Muscle layer of colon (tissue), 2 donors: ENCODE data around the gene SAMD4A.

Experiments used
- H3K27ac ChIP-seq: one replicate; pipeline ENCODE4 v1.7.0; 2013; ENCODE audit warnings: low read depth, mild to moderate bottlenecking, low read length, moderate library complexity
- H3K27me3 ChIP-seq, 2 donors: one replicate each; pipeline ENCODE4 v1.7.0; 2013; ENCODE audit warnings: low read length in 2 of 2, mild to moderate bottlenecking in 2 of 2; ENCODE audit not compliant: insufficient read depth in 2 of 2, control insufficient read depth in 1 of 2
- H3K36me3 ChIP-seq: one replicate; pipeline ENCODE4 v1.7.0; 2013; ENCODE audit warnings: mild to moderate bottlenecking, low read length; ENCODE audit not compliant: insufficient read depth
- H3K4me1 ChIP-seq: one replicate; pipeline ENCODE4 v1.7.0; 2013; ENCODE audit warnings: mild to moderate bottlenecking, low read length; ENCODE audit not compliant: insufficient read depth
- H3K4me3 ChIP-seq, 2 donors: one replicate each; pipeline ENCODE4 v1.7.0; 2013; ENCODE audit warnings: low read length in 2 of 2, low read depth in 1 of 2, mild to moderate bottlenecking in 1 of 2, moderate library complexity in 1 of 2
- H3K9ac ChIP-seq: one replicate; pipeline ENCODE4 v1.7.0; 2013; ENCODE audit warnings: low read length
- H3K9me3 ChIP-seq: one replicate; pipeline ENCODE4 v1.7.0; 2013; ENCODE audit warnings: mild to moderate bottlenecking, low read length
- donor health status: abdominal sarcoma.
- donor health status: Adenocarcinoma of cecum.

The SAMD4A gene

DNA sequence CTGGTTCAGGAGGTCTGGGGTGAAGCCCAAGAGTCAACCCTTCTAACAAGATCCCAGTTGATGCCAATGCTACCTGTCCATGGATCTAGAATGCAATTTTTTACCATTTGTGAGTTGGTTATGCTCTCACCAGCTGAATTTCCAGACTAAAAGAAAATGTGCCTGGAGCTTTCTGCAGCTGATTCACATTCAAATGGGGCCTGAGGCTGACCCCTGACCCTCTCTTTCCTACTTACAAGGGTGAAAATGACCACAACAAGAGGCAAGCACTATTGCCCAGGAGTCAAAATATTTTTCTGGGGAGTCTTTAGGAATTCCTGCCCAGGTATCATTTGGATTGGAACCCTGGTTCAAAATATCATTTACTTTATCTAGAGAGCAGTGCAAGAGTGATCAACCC, 159.1 kb downstream of the SAMD4A start:
- no peaks in the 10 kb centered on the region for H3K27me3 ChIP-seq
- no peaks in the 10 kb centered on the region for H3K9me3 ChIP-seq
- no peak overlapping the region for H3K9ac ChIP-seq
- no peaks in the 10 kb centered on the region for H3K36me3 ChIP-seq
- no peak overlapping the region for H3K4me3 ChIP-seq
- H3K27ac ChIP-seq, result no peak overlapping the region
- H3K4me1 ChIP-seq, result peaks cover 36% of the 10 kb centered on the region

DNA sequence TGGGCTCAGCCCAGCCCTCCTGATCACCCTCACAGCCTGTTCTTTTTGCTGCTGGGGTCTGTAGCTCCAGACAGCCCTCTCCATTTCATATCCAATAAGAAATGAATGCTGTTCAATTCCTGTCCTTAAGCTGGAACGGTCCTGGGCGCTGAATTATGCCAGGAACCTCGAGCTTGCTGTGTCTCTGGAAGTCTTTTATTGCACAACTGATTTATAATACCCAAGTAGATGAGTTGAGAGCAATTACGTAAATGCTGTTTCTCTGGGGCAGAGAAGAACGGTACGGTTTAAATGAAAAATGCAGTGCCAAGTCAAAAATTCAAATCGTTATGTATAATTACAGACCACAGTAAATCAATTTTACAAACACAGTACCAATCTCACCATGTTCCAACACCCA, 161.0 kb downstream of the SAMD4A start:
- H3K4me1 ChIP-seq, result peaks cover 40% of the 10 kb centered on the region
- H3K27me3 ChIP-seq, result no peaks in the 10 kb centered on the region
- H3K4me3 ChIP-seq, result peak overlapping the region in 1 of 2 donors; percentile 32
- peak overlapping the region; percentile 40 for H3K9ac ChIP-seq
- H3K36me3 ChIP-seq, result no peaks in the 10 kb centered on the region
- H3K27ac ChIP-seq, result peak overlapping the region; percentile 36
- no peaks in the 10 kb centered on the region for H3K9me3 ChIP-seq

DNA sequence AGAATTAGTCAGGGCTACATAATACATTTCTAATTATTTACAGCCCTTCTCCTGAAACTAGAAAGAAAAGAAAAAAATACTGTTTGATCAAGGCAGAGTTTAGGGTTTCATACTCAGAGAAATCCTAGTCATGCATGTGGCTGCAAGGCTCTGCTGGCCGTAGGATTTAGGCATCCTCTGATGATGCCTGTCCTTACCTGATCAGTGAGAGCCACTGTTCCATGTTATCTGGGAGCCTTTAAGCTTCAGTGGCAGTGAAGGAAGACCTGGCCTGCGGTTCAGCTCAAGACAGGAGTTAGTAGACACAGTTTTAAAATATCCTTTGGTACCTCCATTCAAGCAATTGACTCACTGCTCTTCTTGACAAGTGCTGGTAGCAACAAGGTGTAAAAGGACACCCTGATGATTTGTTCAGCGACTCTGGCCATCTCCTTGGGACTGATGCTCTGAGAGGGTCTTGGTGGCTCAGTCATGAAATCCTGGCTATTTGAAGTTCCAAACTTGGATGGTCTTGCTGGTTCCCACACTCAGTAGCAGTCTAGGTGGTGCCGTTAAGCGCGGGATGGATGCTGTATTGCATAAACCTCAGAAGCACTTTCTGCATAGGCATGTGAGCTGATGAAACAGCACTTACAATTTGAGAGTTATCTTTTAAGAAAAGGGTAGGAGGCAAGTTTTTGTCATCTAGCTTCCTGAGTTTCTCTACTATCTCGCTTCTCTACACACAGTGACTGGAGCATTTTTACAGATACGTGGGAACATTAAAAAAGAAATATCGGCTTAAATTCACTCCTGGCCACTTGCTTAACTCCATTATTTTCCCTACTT, 162.0 kb downstream of the SAMD4A start:
- peaks cover 40% of the 10 kb centered on the region for H3K4me1 ChIP-seq
- peak overlapping the region; percentile 36 for H3K27ac ChIP-seq
- no peak overlapping the region for H3K9ac ChIP-seq

DNA sequence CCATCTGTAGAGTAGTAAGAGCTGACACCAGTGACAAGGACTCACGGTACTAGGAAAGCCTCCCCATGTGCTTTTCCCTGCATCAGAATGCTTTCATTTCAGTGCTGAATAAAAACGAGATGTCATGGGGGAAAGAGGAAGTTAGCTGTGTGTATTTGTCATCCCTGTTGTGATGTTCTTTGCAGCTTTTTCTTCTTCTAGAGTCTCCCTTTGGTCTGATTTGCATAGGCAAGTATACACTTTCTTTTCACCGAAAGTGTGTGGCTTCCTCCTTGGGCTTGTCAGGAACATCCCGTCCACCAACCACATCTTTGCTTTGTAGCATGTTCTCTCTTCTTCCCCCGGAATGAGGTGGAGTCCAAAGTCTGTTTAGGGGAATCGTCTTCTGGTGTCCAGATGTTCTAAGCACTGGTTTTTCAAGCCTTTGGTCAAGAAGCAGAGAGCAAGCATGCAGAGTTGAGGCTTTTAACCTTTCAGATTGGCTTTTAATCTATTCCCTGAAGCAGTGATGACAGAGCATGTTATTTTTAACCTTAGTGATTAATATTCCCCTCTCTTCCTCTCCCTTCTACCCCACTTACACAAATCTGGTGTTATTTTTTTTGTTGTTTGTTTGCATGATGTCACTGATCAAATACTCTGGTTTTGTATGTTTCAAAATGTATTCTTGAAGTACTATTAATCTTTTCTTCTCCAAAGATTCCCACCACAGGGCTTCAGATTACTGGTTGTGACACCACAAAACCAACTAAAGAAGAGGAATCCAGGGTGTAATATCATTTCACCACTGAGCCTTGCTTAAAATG, 163.4 kb downstream of the SAMD4A start:
- peak overlapping the region in 1 of 2 donors; percentile 25 for H3K4me3 ChIP-seq
- H3K36me3 ChIP-seq, result no peaks in the 10 kb centered on the region
- no peaks in the 10 kb centered on the region for H3K9me3 ChIP-seq
- H3K27ac ChIP-seq, result peak overlapping the region; percentile 64
- no peaks in the 10 kb centered on the region for H3K27me3 ChIP-seq
- H3K4me1 ChIP-seq, result peaks cover 52% of the 10 kb centered on the region
- no peak overlapping the region for H3K9ac ChIP-seq

More for the DNA sequence above, 162.0 kb downstream of the SAMD4A start:
- Histone ChIP-seq H3K36me3 (no peaks in the 10 kb centered on the region), H3K4me3 (no peak overlapping the region), H3K27me3 (no peaks in the 10 kb centered on the region), H3K9me3 (no peaks in the 10 kb centered on the region)

DNA sequence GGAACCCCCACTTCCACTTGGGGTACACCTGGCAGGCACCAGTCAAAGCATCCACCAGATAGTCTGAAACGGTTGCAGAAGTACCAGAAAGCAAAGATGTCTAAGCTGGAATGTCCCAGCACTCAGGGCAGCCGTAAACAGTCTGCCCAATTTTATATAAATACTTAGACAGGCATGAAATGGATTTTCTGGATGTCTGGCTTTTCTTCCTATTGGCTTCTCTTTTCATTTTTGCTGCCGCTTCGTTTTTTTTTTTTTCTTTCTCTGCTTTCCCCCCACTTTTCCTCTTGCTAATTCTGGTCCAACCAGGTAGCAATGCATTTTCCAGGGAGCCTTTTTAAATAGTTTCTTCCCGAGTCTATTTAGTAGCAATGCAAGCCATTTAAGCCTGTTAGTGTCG, 168.0 kb downstream of the SAMD4A start:
- H3K27ac ChIP-seq, result no peak overlapping the region

DNA sequence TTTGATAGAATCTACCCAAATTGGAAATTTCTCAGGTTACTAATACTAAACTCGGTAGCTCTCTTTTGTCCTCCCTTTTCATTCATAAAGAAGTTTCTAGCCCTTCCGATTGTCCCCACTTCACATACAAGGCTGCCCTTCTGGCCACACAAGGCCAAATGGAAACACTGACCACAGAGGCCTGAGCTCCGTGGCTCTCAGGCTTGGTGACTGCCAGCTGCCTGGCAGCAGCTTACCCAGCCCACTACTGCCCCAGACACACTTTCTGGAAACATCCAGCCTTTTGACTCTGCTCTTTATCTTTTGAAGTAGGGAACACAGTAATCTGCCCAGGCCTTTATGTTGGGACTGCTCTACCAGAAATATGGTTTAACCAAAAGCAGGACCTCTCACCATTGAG, 168.5 kb downstream of the SAMD4A start:
- no peak overlapping the region for H3K4me3 ChIP-seq
- no peak overlapping the region for H3K9ac ChIP-seq
- no peak overlapping the region for H3K27ac ChIP-seq
- H3K27me3 ChIP-seq, result no peaks in the 10 kb centered on the region
- no peaks in the 10 kb centered on the region for H3K9me3 ChIP-seq
- peaks cover 23% of the 10 kb centered on the region for H3K4me1 ChIP-seq
- peaks cover 7% of the 10 kb centered on the region for H3K36me3 ChIP-seq

More for the DNA sequence above, 168.0 kb downstream of the SAMD4A start:
- Histone ChIP-seq H3K4me3 (no peak overlapping the region), H3K27me3 (no peaks in the 10 kb centered on the region), H3K36me3 (peaks cover 7% of the 10 kb centered on the region), H3K9me3 (no peaks in the 10 kb centered on the region), H3K4me1 (peaks cover 27% of the 10 kb centered on the region), H3K9ac (no peak overlapping the region)

DNA sequence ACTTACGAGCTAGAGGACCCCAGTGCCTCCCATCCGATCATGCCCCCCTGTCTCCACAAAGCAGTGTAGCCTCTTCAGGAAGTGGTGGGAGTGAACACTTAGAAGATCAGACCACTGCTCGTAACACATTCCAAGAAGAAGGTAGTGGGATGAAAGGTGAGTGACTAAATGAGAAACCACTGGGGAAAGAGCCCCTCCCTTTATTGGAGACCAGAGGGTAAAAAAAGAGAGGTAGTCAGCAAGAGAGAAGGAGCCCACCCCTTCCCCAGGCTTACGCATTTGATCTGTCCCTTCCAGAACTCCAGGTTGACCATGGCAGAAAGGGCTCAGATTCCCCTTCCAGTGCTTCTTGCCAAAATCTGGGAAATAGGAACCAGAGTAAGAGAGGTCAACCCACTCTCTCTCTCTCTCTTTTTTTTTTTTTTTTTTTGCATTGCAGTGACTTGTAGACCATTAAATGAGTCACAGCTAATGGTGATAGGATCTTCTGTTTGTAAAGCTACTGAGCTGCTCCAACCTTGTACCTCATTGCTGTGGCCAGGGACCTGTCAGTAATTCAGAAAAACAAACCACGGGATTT, 170.3 kb downstream of the SAMD4A start:
- Histone ChIP-seq H3K9ac (no peak overlapping the region), H3K4me3 (no peak overlapping the region), H3K9me3 (no peaks in the 10 kb centered on the region), H3K36me3 (peaks cover 7% of the 10 kb centered on the region), H3K27me3 (no peaks in the 10 kb centered on the region), H3K4me1 (peaks cover 14% of the 10 kb centered on the region), H3K27ac (no peak overlapping the region)

DNA sequence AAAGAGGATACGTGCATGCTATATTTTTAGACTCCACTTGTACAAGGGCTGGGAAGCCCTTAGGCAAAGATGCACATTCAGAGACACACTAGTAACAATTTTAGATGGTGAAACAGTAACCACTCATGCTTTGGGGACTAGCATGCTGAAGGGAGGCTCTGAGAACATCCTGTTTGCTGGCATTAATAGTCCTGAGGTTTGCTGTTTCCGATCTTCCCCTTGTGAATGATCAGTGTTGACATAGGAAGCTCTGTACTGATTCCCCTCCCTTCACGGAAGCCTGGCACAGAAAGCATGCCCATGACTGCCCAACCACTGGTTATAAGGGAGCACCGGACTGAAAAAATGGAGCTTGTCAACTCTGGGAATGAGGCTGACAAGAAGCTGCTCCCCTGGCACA, 171.1 kb downstream of the SAMD4A start:
- Histone ChIP-seq H3K4me3 (no peak overlapping the region), H3K4me1 (peaks cover 14% of the 10 kb centered on the region), H3K9me3 (no peaks in the 10 kb centered on the region), H3K9ac (no peak overlapping the region), H3K27ac (peak overlapping the region; percentile 12), H3K36me3 (peaks cover 7% of the 10 kb centered on the region), H3K27me3 (no peaks in the 10 kb centered on the region)

DNA sequence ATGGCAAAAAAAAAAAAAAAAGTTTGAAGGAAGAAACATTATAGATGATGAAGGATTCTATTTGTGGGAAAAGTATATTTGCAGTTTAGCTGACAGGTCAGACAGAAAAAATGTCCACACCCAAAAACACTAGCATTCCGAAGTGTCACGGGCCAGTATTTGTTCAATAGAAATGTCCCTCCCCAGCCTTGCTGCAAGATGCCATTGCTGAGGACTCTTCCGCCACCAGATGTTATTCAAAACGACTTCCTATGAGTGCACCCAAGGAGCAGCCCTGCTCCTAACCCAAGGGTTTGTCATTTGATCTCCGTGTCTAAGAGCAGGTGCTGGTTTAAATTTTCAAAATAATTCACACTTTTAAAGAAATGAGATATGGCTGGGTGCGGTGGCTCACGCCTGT, 172.6 kb downstream of the SAMD4A start:
- Histone ChIP-seq H3K27ac (no peak overlapping the region), H3K9me3 (no peaks in the 10 kb centered on the region), H3K27me3 (no peaks in the 10 kb centered on the region), H3K4me3 (no peak overlapping the region), H3K36me3 (peaks cover 7% of the 10 kb centered on the region), H3K4me1 (peaks cover 10% of the 10 kb centered on the region), H3K9ac (no peak overlapping the region)

DNA sequence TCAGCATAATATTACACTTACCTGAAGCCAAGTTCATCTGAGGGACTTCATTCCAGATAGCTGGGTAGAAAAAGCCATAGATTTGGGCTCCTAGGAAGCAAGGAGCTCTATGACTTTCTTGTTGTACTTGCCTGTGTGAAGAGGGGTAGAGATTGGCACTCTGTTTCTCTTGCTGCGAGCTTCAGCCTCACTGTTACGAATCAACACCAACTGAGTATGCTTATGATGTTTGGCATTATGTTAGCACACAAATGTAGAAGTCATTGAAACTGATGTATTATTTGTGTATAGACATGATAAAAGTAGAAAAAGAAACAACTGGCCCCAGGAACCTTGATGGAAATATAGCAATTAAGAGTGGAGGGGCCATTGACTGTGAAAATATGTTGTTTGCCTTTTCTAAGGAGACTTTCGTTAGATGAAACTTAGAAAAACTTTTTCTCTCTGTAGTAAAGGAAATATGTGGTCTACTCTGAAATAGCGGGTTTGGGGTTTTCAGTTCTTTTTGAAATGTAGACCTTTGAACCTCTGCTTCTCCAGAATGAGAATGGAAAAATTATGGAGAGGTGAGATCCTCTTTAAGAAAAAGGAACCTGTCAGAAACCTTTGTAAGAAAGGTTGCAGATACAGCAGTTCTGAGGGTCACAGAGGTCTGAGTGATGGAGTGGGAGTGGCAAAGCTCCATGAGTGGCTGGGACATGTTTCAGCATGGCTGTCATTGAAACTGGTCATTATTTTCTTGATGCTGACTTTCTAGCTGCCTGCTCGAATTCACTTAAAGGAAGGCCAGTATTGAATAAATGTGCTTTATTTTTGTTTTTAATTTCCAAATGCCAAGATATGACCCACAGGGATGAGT, 175.8 kb downstream of the SAMD4A start:
- peaks cover 4% of the 10 kb centered on the region for H3K4me1 ChIP-seq
- H3K36me3 ChIP-seq, result peaks cover 10% of the 10 kb centered on the region
- no peak overlapping the region for H3K27ac ChIP-seq
- no peaks in the 10 kb centered on the region for H3K9me3 ChIP-seq
- H3K4me3 ChIP-seq, result no peak overlapping the region
- no peaks in the 10 kb centered on the region for H3K27me3 ChIP-seq
- H3K9ac ChIP-seq, result no peak overlapping the region

DNA sequence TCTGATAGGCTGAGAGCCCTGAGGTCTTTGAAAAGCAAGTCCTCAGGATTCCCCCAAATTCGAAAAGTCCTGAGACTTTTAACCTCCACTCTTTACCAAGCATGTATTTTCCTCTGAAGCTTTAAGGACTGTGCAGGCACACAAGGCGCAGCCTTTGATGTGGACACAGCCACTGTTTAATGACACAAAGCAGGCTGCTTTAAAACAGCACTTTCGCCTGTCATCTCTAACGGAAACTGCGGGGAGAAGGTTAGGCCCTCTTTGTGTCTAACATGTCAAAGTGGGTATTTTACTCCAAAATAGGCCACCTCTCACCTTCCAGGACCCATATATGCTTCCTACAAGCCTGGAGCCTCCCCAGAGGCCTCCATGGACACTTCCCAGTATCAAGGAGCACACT, 176.5 kb downstream of the SAMD4A start:
- no peak overlapping the region for H3K27ac ChIP-seq
- no peak overlapping the region for H3K9ac ChIP-seq
- H3K4me3 ChIP-seq, result no peak overlapping the region
- peaks cover 8% of the 10 kb centered on the region for H3K36me3 ChIP-seq
- no peaks in the 10 kb centered on the region for H3K27me3 ChIP-seq
- H3K9me3 ChIP-seq, result no peaks in the 10 kb centered on the region
- peaks cover 4% of the 10 kb centered on the region for H3K4me1 ChIP-seq
